Measurements from ENCODE around the gene PHF21A. TPM values are rescaled to one million over a fixed set of nuclear protein-coding genes. Genes with fewer than 3 reads are reported as not detected.
A peak's percentile ranks its signal among the peaks of the same experiment; 100 is the strongest.
"Not testable (repeated sequence)": the region's sequence is repeated elsewhere in the genome, so short reads cannot be mapped to it uniquely, and the experiment has no call there.

PHF21A gene
- total and polyA plus RNA-seq, 4 donors, result 3.6 to 8.5 (median 6.2) TPM

DNA sequence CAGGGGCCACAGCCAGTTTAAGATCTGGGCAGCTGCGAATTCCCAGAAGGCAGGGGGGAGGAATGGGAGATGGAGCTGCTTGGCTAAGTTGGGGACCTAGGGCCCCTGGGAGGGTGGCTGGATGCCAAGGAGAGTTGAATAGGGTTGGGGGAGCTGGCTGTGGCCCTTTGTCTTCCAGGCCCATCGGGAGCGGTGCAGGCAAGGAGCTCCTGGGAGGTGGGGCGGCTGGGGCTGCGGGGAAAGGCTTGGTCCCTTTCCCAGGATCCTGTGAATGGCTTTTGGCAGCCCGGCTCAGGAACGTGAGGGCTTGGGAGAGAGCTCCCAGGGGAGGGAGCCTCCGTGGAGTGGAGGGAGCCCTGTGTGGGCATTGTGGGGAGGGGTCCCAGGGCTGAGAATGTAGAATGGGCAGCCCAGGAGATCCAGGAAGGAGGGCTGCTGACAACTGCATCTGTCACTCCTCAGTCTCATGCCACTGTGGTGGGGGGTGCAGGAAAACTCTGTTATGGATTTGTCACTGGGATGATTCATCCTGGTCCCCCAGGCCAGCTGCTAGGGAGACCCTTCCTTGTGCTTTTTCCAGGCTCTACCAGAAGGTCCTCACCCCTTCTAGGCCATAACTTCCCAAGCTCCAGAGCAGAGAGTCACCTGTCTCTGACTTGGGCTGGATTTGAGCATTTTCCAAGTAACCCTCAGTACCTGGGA is 220.2 kb downstream of the PHF21A start:
- H3K27ac ChIP-seq (ENCODE audit: low read depth in 1 of 2, low read length in 2 of 2), result no peak overlapping the region
- H3K4me3 ChIP-seq (ENCODE audit: low read depth in 1 of 3, low read length in 3 of 3), result no peak overlapping the region
- no peak overlapping the region for H3K9ac ChIP-seq (ENCODE audit: low read depth in 1 of 2, low read length in 2 of 2)
- 43% methylated on average over 8 of the region's 8 CpGs for WGBS
- DNase-seq (ENCODE audit: low spot score), result no peak
- H3K36me3 ChIP-seq (ENCODE audit: control insufficient read depth in 4 of 4, insufficient read depth in 3 of 4, low read depth in 1 of 4, low read length in 3 of 4), result peaks cover 0 to 3% (median 0%) of the 10 kb centered on the region in 4 donors
- peaks cover 7 to 23% (median 13%) of the 10 kb centered on the region in 4 donors for H3K4me1 ChIP-seq (ENCODE audit: control insufficient read depth in 4 of 4, insufficient read depth in 4 of 4, low read length in 3 of 4)
- H3K27me3 ChIP-seq (ENCODE audit: control insufficient read depth in 4 of 4, insufficient read depth in 4 of 4, low read length in 3 of 4), result no peaks in the 10 kb centered on the region
- H3K9me3 ChIP-seq (ENCODE audit: control insufficient read depth in 4 of 4, low read length in 3 of 4), result no peaks in the 10 kb centered on the region
- TF ChIP-seq RAD21 (IDR thresholded peaks at IDR 0.05) (no peak), EGR1 (IDR thresholded peaks at IDR 0.05; ENCODE audit: low read depth in 2 of 2) (no peak), TAF1 (conservative IDR thresholded peaks at IDR 0.05) (no peak), FOXA1 (IDR thresholded peaks at IDR 0.05) (no peak), YY1 (IDR thresholded peaks at IDR 0.05) (no peak), RXRA (IDR thresholded peaks at IDR 0.05) (no peak), JUND (IDR thresholded peaks at IDR 0.05) (no peak), HNF4A (conservative IDR thresholded peaks at IDR 0.05) (no peak), GABPA (IDR thresholded peaks at IDR 0.05 in 1 of 2, conservative IDR thresholded peaks at IDR 0.05 in 1 of 2) (no peak), HNF4G (IDR thresholded peaks at IDR 0.05) (no peak), SP1 (IDR thresholded peaks at IDR 0.05) (no peak)
- TF ChIP-seq, protein P1, sequence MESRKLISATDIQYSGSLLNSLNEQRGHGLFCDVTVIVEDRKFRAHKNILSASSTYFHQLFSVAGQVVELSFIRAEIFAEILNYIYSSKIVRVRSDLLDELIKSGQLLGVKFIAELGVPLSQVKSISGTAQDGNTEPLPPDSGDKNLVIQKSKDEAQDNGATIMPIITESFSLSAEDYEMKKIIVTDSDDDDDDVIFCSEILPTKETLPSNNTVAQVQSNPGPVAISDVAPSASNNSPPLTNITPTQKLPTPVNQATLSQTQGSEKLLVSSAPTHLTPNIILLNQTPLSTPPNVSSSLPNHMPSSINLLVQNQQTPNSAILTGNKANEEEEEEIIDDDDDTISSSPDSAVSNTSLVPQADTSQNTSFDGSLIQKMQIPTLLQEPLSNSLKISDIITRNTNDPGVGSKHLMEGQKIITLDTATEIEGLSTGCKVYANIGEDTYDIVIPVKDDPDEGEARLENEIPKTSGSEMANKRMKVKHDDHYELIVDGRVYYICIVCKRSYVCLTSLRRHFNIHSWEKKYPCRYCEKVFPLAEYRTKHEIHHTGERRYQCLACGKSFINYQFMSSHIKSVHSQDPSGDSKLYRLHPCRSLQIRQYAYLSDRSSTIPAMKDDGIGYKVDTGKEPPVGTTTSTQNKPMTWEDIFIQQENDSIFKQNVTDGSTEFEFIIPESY (IDR thresholded peaks at IDR 0.05), result no peak
- TF ChIP-seq, protein P2, sequence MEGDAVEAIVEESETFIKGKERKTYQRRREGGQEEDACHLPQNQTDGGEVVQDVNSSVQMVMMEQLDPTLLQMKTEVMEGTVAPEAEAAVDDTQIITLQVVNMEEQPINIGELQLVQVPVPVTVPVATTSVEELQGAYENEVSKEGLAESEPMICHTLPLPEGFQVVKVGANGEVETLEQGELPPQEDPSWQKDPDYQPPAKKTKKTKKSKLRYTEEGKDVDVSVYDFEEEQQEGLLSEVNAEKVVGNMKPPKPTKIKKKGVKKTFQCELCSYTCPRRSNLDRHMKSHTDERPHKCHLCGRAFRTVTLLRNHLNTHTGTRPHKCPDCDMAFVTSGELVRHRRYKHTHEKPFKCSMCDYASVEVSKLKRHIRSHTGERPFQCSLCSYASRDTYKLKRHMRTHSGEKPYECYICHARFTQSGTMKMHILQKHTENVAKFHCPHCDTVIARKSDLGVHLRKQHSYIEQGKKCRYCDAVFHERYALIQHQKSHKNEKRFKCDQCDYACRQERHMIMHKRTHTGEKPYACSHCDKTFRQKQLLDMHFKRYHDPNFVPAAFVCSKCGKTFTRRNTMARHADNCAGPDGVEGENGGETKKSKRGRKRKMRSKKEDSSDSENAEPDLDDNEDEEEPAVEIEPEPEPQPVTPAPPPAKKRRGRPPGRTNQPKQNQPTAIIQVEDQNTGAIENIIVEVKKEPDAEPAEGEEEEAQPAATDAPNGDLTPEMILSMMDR (IDR thresholded peaks at IDR 0.05; ENCODE audit: low read depth, low read length, missing input control), result no peak
- TF ChIP-seq, protein P3, sequence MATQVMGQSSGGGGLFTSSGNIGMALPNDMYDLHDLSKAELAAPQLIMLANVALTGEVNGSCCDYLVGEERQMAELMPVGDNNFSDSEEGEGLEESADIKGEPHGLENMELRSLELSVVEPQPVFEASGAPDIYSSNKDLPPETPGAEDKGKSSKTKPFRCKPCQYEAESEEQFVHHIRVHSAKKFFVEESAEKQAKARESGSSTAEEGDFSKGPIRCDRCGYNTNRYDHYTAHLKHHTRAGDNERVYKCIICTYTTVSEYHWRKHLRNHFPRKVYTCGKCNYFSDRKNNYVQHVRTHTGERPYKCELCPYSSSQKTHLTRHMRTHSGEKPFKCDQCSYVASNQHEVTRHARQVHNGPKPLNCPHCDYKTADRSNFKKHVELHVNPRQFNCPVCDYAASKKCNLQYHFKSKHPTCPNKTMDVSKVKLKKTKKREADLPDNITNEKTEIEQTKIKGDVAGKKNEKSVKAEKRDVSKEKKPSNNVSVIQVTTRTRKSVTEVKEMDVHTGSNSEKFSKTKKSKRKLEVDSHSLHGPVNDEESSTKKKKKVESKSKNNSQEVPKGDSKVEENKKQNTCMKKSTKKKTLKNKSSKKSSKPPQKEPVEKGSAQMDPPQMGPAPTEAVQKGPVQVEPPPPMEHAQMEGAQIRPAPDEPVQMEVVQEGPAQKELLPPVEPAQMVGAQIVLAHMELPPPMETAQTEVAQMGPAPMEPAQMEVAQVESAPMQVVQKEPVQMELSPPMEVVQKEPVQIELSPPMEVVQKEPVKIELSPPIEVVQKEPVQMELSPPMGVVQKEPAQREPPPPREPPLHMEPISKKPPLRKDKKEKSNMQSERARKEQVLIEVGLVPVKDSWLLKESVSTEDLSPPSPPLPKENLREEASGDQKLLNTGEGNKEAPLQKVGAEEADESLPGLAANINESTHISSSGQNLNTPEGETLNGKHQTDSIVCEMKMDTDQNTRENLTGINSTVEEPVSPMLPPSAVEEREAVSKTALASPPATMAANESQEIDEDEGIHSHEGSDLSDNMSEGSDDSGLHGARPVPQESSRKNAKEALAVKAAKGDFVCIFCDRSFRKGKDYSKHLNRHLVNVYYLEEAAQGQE (IDR thresholded peaks at IDR 0.05), result no peak
- TF ChIP-seq, protein P4, sequence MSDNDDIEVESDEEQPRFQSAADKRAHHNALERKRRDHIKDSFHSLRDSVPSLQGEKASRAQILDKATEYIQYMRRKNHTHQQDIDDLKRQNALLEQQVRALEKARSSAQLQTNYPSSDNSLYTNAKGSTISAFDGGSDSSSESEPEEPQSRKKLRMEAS (IDR thresholded peaks at IDR 0.05), result no peak
- TF ChIP-seq, protein P5, sequence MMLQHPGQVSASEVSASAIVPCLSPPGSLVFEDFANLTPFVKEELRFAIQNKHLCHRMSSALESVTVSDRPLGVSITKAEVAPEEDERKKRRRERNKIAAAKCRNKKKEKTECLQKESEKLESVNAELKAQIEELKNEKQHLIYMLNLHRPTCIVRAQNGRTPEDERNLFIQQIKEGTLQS (IDR thresholded peaks at IDR 0.05), result no peak

DNA sequence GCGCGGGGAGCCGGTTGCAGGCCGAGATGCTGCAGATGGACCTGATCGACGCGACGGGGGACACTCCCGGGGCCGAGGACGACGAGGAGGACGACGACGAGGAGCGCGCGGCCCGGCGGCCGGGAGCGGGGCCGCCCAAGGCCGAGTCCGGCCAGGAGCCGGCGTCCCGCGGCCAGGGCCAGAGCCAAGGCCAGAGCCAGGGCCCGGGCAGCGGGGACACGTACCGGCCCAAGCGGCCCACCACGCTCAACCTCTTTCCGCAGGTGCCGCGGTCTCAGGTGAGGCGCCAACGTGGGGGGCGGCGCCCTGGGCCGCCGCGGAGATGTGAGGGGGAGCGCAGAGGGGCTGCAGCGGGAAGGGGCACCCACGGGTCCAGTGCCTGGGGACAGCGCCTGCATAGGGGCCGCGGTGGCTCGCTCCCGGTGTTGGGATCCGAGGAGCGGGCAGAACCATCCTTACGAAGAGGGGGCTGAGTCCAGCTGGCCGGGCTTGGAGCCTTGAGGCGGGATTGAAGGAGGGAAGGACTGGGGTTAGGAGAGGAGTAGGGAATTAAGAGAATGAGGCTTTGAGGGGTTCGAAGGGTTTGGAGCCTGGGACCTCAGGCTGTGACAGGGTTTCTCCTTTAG is 221.0 kb downstream of the PHF21A start:
- not testable (repeated sequence) for H3K9ac ChIP-seq (ENCODE audit: low read depth in 1 of 2, low read length in 2 of 2); H3K36me3 ChIP-seq (ENCODE audit: control insufficient read depth in 4 of 4, insufficient read depth in 3 of 4, low read depth in 1 of 4, low read length in 3 of 4); H3K27me3 ChIP-seq (ENCODE audit: control insufficient read depth in 4 of 4, insufficient read depth in 4 of 4, low read length in 3 of 4); H3K27ac ChIP-seq (ENCODE audit: low read depth in 1 of 2, low read length in 2 of 2); DNase-seq (ENCODE audit: low spot score); H3K9me3 ChIP-seq (ENCODE audit: control insufficient read depth in 4 of 4, low read length in 3 of 4)
- Histone ChIP-seq H3K4me1 (ENCODE audit: control insufficient read depth in 4 of 4, insufficient read depth in 4 of 4, low read length in 3 of 4) (peaks cover 7 to 24% (median 13%) of the 10 kb centered on the region in 4 donors), H3K4me3 (ENCODE audit: low read depth in 1 of 3, low read length in 3 of 3) (peak overlapping the region in 2 of 3 donors; percentile 42 to 55)
- 13% methylated on average over 39 of the region's 59 CpGs for WGBS
